Neural cell (in vitro differentiated cells): ENCODE data around the gene SOX5. TPM values are rescaled to one million over a fixed set of nuclear protein-coding genes. Genes with fewer than 3 reads are reported as not detected.

Experiments used
- H2AFZ ChIP-seq: fragments of 200-600, 300-800 bp; sonication (generic), shearing (Covaris generic); 2 replicates; pipeline ENCODE4 v1.6.0; 2014; ENCODE audit warnings: low read depth, mild to moderate bottlenecking, antibody characterized with exemption, low read length, moderate library complexity
- H3F3A ChIP-seq: fragments of 200-600 bp; shearing (Covaris generic); 2 replicates; pipeline ENCODE4 v1.6.1; 2016; ENCODE audit warnings: mild to moderate bottlenecking, moderate library complexity, mixed read lengths, antibody characterized with exemption, low read length; ENCODE audit not compliant: insufficient read depth, poor library complexity, severe bottlenecking
- H3K27ac ChIP-seq: fragments of 200-600, 300-800 bp; sonication (generic), shearing (Covaris generic); 2 replicates; pipeline ENCODE4 v1.5.1; 2014; ENCODE audit warnings: mild to moderate bottlenecking, low read length, moderate library complexity
- H3K27me3 ChIP-seq: fragments of 300-800, 200-600 bp; sonication (generic), shearing (Covaris generic); 2 replicates; pipeline ENCODE4 v1.6.0; 2014; ENCODE audit warnings: mild to moderate bottlenecking, low read depth, low read length, moderate library complexity; ENCODE audit not compliant: insufficient read depth
- H3K36me3 ChIP-seq: fragments of 300-800, 200-600 bp; sonication (generic), shearing (Covaris generic); 2 replicates; pipeline ENCODE4 v1.5.1; 2014; ENCODE audit warnings: mild to moderate bottlenecking, antibody characterized with exemption, low read length, moderate library complexity; ENCODE audit not compliant: insufficient read depth
- H3K4me2 ChIP-seq: fragments of 300-800, 200-600 bp; sonication (generic), shearing (Covaris generic); 2 replicates; pipeline ENCODE4 v1.6.0; 2014; ENCODE audit warnings: mild to moderate bottlenecking, low read length
- H3K4me3 ChIP-seq: fragments of 300-800, 200-600 bp; sonication (generic), shearing (Covaris generic); 2 replicates; pipeline ENCODE4 v1.5.1; 2014; ENCODE audit warnings: mild to moderate bottlenecking, low read length, moderate library complexity
- H3K79me2 ChIP-seq: fragments of 200-600 bp; shearing (Covaris generic); replicated peaks from 2 replicates; pipeline ENCODE4 v1.6.0; 2014; ENCODE audit warnings: mild to moderate bottlenecking, low read length, moderate library complexity; ENCODE audit not compliant: insufficient read depth
- H3K9ac ChIP-seq: fragments of 300-800, 200-600 bp; sonication (generic), shearing (Covaris generic); 2 replicates; pipeline ENCODE4 v1.6.1; 2016; ENCODE audit warnings: mild to moderate bottlenecking, low read length, mixed read lengths
- H3K9me2 ChIP-seq: fragments of 200-600 bp; shearing (Covaris generic); 2 replicates; pipeline ENCODE4 v1.6.1; 2016; ENCODE audit warnings: mild to moderate bottlenecking, low read length, mixed read lengths; ENCODE audit not compliant: insufficient read depth
- H3K9me3 ChIP-seq: fragments of 200-600, 300-800 bp; sonication (generic), shearing (Covaris generic); 2 replicates; pipeline ENCODE4 v1.6.1; 2016; ENCODE audit warnings: mild to moderate bottlenecking, mixed run types, low read length, moderate library complexity, mixed read lengths
- H4K20me1 ChIP-seq: fragments of 200-600 bp; shearing (Covaris generic); 2 replicates; pipeline ENCODE4 v1.6.1; 2016; ENCODE audit warnings: mild to moderate bottlenecking, mixed run types; ENCODE audit not compliant: insufficient read depth
- CTCF ChIP-seq: fragments of 450-650 bp; IDR thresholded peaks from 2 replicates; pipeline ENCODE4 v1.5.1; 2014; ENCODE audit warnings: antibody characterized with exemption, mild to moderate bottlenecking, moderate library complexity; ENCODE audit not compliant: poor library complexity, severe bottlenecking
- EP300 ChIP-seq: fragments of 450-650 bp; conservative IDR thresholded peaks from 2 replicates; pipeline ENCODE4 v1.6.1; 2014; ENCODE audit warnings: antibody characterized with exemption, mild to moderate bottlenecking, moderate library complexity; ENCODE audit not compliant: poor library complexity, severe bottlenecking
- EZH2 ChIP-seq: fragments of 200-600, 300-800 bp; shearing (Covaris generic), sonication (generic); IDR thresholded peaks from 2 replicates; pipeline ENCODE4 v1.6.1; 2014; ENCODE audit warnings: antibody characterized with exemption, low read length, borderline replicate concordance, mild to moderate bottlenecking; ENCODE audit not compliant: insufficient read depth, poor library complexity, severe bottlenecking
- MXI1 ChIP-seq: fragments of 450-650 bp; conservative IDR thresholded peaks from 2 replicates; pipeline ENCODE4 v1.6.1; 2014; ENCODE audit warnings: antibody characterized with exemption, mild to moderate bottlenecking; ENCODE audit not compliant: poor library complexity, severe bottlenecking
- POLR2AphosphoS5 ChIP-seq: IDR thresholded peaks from 2 replicates; pipeline ENCODE4 v1.6.1; 2012
- RAD21 ChIP-seq: fragments of 450-650 bp; conservative IDR thresholded peaks from 2 replicates; pipeline ENCODE4 v1.6.1; 2014; ENCODE audit warnings: antibody characterized with exemption, mild to moderate bottlenecking, moderate library complexity
- REST ChIP-seq: IDR thresholded peaks from 2 replicates; pipeline ENCODE4 v1.6.1; 2012; ENCODE audit warnings: borderline replicate concordance
- SMC3 ChIP-seq: fragments of 450-650 bp; conservative IDR thresholded peaks from 2 replicates; pipeline ENCODE4 v1.6.1; 2014; ENCODE audit warnings: antibody characterized with exemption, mild to moderate bottlenecking, moderate library complexity; ENCODE audit not compliant: poor library complexity
- TAF1 ChIP-seq: IDR thresholded peaks from 2 replicates; pipeline ENCODE4 v1.6.1; 2012; ENCODE audit warnings: low read depth
- polyA plus RNA-seq: library from polyadenylated mRNA; depleted of rRNA; stranded (reverse); fragments of >200 nt; gene quantifications from 2 replicates; pipeline ENCODE4 v1.2.3, GENCODE V29; 2014

Gene SOX5
- polyA plus RNA-seq, 1 donor from 2014 or later, result 1.8 TPM

GRCh38 chr12:23699031-23699430 is 250.4 kb downstream of the SOX5 start:
- Histone ChIP-seq H2AFZ (no peak overlapping the region), H4K20me1 (no peaks in the 10 kb centered on the region), H3K27me3 (no peaks in the 10 kb centered on the region), H3K79me2 (no peaks in the 10 kb centered on the region), H3K27ac (no peak overlapping the region), H3K9ac (no peak overlapping the region), H3K36me3 (no peaks in the 10 kb centered on the region), H3K4me3 (no peak overlapping the region), H3K9me3 (no peaks in the 10 kb centered on the region), H3F3A (no peaks in the 10 kb centered on the region), H3K9me2 (no peaks in the 10 kb centered on the region), H3K4me2 (no peak overlapping the region)
- no peak for TF ChIP-seq TAF1
- TF ChIP-seq REST, result no peak
- TF ChIP-seq RAD21, result no peak
- TF ChIP-seq POLR2AphosphoS5, result no peak
- TF ChIP-seq SMC3, result no peak
- no peak for TF ChIP-seq EP300
- no peak for TF ChIP-seq EZH2
- no peak for TF ChIP-seq MXI1
- TF ChIP-seq CTCF, result no peak

GRCh38 chr12:23694920-23695319 is 254.6 kb downstream of the SOX5 start:
- Histone ChIP-seq H3K27ac (no peak overlapping the region), H3K9ac (no peak overlapping the region), H3K9me3 (no peaks in the 10 kb centered on the region), H3K79me2 (no peaks in the 10 kb centered on the region), H4K20me1 (no peaks in the 10 kb centered on the region), H3K27me3 (no peaks in the 10 kb centered on the region), H3F3A (no peaks in the 10 kb centered on the region), H3K4me2 (no peak overlapping the region), H2AFZ (no peak overlapping the region), H3K9me2 (no peaks in the 10 kb centered on the region), H3K36me3 (no peaks in the 10 kb centered on the region), H3K4me3 (no peak overlapping the region)
- TF ChIP-seq MXI1 (no peak), SMC3 (no peak), EZH2 (no peak), REST (no peak), RAD21 (no peak), TAF1 (no peak), EP300 (no peak), POLR2AphosphoS5 (no peak), CTCF (no peak)
